ENCODE results near the gene SEMA3C. TPM values are rescaled to one million over a fixed set of nuclear protein-coding genes. Genes with fewer than 3 reads are reported as not detected.

SEMA3C gene
- total and polyA plus RNA-seq, 2 donors (not counting 3 experiments of a cell fraction or from before 2014, with no cell fraction given), result 0.01 to 0.09 TPM

- no peaks in the 10 kb centered on the region for H3K36me3 ChIP-seq (ENCODE audit: control insufficient read depth in 2 of 2, extremely low read depth in 1 of 2, insufficient read depth in 2 of 2, low read length in 2 of 2)
- ChIA-PET POLR2A (no interaction called here), CTCF (no interaction called here)
- TF ChIP-seq, protein P1, sequence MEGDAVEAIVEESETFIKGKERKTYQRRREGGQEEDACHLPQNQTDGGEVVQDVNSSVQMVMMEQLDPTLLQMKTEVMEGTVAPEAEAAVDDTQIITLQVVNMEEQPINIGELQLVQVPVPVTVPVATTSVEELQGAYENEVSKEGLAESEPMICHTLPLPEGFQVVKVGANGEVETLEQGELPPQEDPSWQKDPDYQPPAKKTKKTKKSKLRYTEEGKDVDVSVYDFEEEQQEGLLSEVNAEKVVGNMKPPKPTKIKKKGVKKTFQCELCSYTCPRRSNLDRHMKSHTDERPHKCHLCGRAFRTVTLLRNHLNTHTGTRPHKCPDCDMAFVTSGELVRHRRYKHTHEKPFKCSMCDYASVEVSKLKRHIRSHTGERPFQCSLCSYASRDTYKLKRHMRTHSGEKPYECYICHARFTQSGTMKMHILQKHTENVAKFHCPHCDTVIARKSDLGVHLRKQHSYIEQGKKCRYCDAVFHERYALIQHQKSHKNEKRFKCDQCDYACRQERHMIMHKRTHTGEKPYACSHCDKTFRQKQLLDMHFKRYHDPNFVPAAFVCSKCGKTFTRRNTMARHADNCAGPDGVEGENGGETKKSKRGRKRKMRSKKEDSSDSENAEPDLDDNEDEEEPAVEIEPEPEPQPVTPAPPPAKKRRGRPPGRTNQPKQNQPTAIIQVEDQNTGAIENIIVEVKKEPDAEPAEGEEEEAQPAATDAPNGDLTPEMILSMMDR (IDR thresholded peaks at IDR 0.05; ENCODE audit: extremely low read depth in 1 of 2, insufficient read depth in 1 of 2, low read depth in 1 of 2, low read length in 2 of 2), result no peak
- TF ChIP-seq JUN (IDR thresholded peaks at IDR 0.05; ENCODE audit: borderline replicate concordance, insufficient read depth, insufficient read length, low read depth) (no peak), FOS (IDR thresholded peaks at IDR 0.05; ENCODE audit: borderline replicate concordance, insufficient read depth, low read length) (no peak), GATA2 (IDR thresholded peaks at IDR 0.05; ENCODE audit: insufficient read depth, insufficient read length, low read depth, low read length) (no peak), EZH2 (IDR thresholded peaks at IDR 0.05; ENCODE audit: borderline replicate concordance, low read depth, low read length, severe bottlenecking) (no peak), POLR2A (IDR thresholded peaks at IDR 0.05; ENCODE audit: low read depth, low read length) (no peak), POLR2AphosphoS5 (IDR thresholded peaks at IDR 0.05; ENCODE audit: insufficient read depth, low read depth, low read length) (no peak), MYC (IDR thresholded peaks at IDR 0.05; ENCODE audit: low read depth, low read length) (no peak), MAX (IDR thresholded peaks at IDR 0.05; ENCODE audit: insufficient read depth, insufficient read length) (no peak)
- DNase-seq (ENCODE audit: low read depth, low spot score) (no peak), FAIRE-seq (no peak)
- no peak overlapping the region for H2AFZ ChIP-seq (ENCODE audit: low read depth, low read length)
- BruUV-seq (replicated peaks), result no TSS peak
- no peak overlapping the region for H3K4me3 ChIP-seq (replicated peaks in 1 of 3; ENCODE audit: insufficient read depth in 1 of 3, low read depth in 1 of 3, low read length in 3 of 3)
- H4K20me1 ChIP-seq (replicated peaks; ENCODE audit: control insufficient read depth, extremely low read depth, insufficient read depth, low read length), result no peaks in the 10 kb centered on the region
- no peak overlapping the region for H3K9ac ChIP-seq (replicated peaks; ENCODE audit: extremely low read depth, insufficient read depth, low read length)
- dilution Hi-C loops (cut with MboI; ENCODE audit: extremely low pct_ligation_motif_present, low sequenced_read_pairs) (no loop called here), intact Hi-C loops (cut with micrococcal nuclease) (no loop called here)
- H3K9me3 ChIP-seq (replicated peaks; ENCODE audit: control insufficient read depth, insufficient read depth, low read length), result no peaks in the 10 kb centered on the region
- no peaks in the 10 kb centered on the region for H3K4me1 ChIP-seq (ENCODE audit: control insufficient read depth, extremely low read depth, insufficient read depth, low read length)
- H3K4me2 ChIP-seq (ENCODE audit: insufficient read depth, low read length), result no peak overlapping the region
- H3K27me3 ChIP-seq (ENCODE audit: control insufficient read depth in 2 of 2, insufficient read depth in 2 of 2, low read length in 2 of 2), result no peaks in the 10 kb centered on the region
- H3K79me2 ChIP-seq (ENCODE audit: control insufficient read depth, insufficient read depth, low read length), result no peaks in the 10 kb centered on the region
- no peaks in the 10 kb centered on the region for H3K9me1 ChIP-seq (replicated peaks; ENCODE audit: control insufficient read depth, extremely low read depth, insufficient read depth, low read length)
- H3K27ac ChIP-seq (ENCODE audit: insufficient read depth, low read depth, low read length), result no peak overlapping the region
Measured at GRCh38 chr7:80885757-80886156, 33.1 kb downstream of the SEMA3C start.
